CD4-positive, alpha-beta T cell treated with Interleukin-6 at 100 ng/mL for 8 hours (primary cell): ENCODE measurements around the gene LPP.

ENCODE experiments used
- DNase-seq: peaks from one replicate; pipeline ENCODE4 v3.0.0-alpha.2; 2020; ENCODE audit warnings: mixed read lengths, low spot score

Gene LPP

GRCh38 chr3:188925376-188925775 is 771.4 kb downstream of the LPP start:
- no peak for DNase-seq

- no peak for DNase-seq
These were observed 772.2 kb downstream of the LPP start for GRCh38 chr3:188926111-188926510.

- DNase-seq: no peak
These were observed 773.0 kb downstream of the LPP start for GRCh38 chr3:188926741-188927511.

- no peak for DNase-seq
These were observed 774.0 kb downstream of the LPP start for GRCh38 chr3:188927971-188928370.

- DNase-seq: no peak
These were observed 775.2 kb downstream of the LPP start for GRCh38 chr3:188929137-188929536.

GRCh38 chr3:188931036-188931435 is 777.1 kb downstream of the LPP start:
- no peak for DNase-seq

GRCh38 chr3:188931531-188931930 is 777.6 kb downstream of the LPP start:
- DNase-seq: no peak

GRCh38 chr3:188934989-188935388 is 781.0 kb downstream of the LPP start:
- no peak for DNase-seq

- no peak for DNase-seq
These were observed 782.7 kb downstream of the LPP start for GRCh38 chr3:188936597-188937107.

GRCh38 chr3:188937389-188937788 is 783.4 kb downstream of the LPP start:
- no peak for DNase-seq

GRCh38 chr3:188938999-188939398 is 785.0 kb downstream of the LPP start:
- DNase-seq: no peak

GRCh38 chr3:188939814-188940572 is 786.0 kb downstream of the LPP start:
- no peak for DNase-seq
